Heart left ventricle (tissue), 16 donors: ENCODE data around the gene AMZ2. TPM values are rescaled to one million over a fixed set of nuclear protein-coding genes. Genes with fewer than 3 reads are reported as not detected.
"Not testable (repeated sequence)": the region's sequence is repeated elsewhere in the genome, so short reads cannot be mapped to it uniquely, and the experiment has no call there.

Experiments used
- ATAC-seq, 4 donors: fragments of 200-7000 bp; cut with Tn5 transposase; one replicate each; pipeline ENCODE4 v1.9.1; 2020 to 2022; ENCODE audit warnings: moderate library complexity in 4 of 4, mild to moderate bottlenecking in 3 of 4, moderate number of reproducible peaks in 1 of 4
- DNase-seq, 5 donors: peaks; one replicate each; pipeline ENCODE4 v3.0.0-alpha.2; 2020
- H3K27ac ChIP-seq, 12 donors: fragments of 200-600 bp; sonication (generic) in 4 of 12; one replicate each; pipeline versions ENCODE4 v1.5.0 to v1.8.0; 2016 to 2022; ENCODE audit warnings: mild to moderate bottlenecking in 2 of 12
- H3K27me3 ChIP-seq, 9 donors: fragments of 200-600 bp; sonication (generic) in 2 of 9; one replicate each; pipeline versions ENCODE4 v1.5.1 to v1.8.0; 2016 to 2022; ENCODE audit warnings: mild to moderate bottlenecking in 3 of 9
- H3K36me3 ChIP-seq, 9 donors: fragments of 200-600 bp; sonication (generic) in 2 of 9; one replicate each; pipeline versions ENCODE4 v1.5.0 to v1.8.0; 2018 to 2022; ENCODE audit warnings: mild to moderate bottlenecking in 2 of 9
- H3K4me1 ChIP-seq, 12 donors: fragments of 200-600 bp; sonication (generic) in 4 of 12; one replicate each; pipeline versions ENCODE4 v1.5.0 to v1.8.0; 2016 to 2022; ENCODE audit warnings: mild to moderate bottlenecking in 3 of 12
- H3K4me3 ChIP-seq, 12 donors: fragments of 200-600 bp; sonication (generic) in 4 of 12; one replicate each; pipeline versions ENCODE4 v1.5.0 to v1.8.0; 2017 to 2022; ENCODE audit warnings: mild to moderate bottlenecking in 9 of 12, moderate library complexity in 4 of 12
- H3K9me3 ChIP-seq, 12 donors: fragments of 200-600 bp; sonication (generic) in 4 of 12; one replicate each; pipeline versions ENCODE4 v1.5.0 to v1.8.0; 2016 to 2022; ENCODE audit warnings: mild to moderate bottlenecking in 1 of 12
- CTCF ChIP-seq, 12 donors: fragments of 200-600 bp; sonication (generic) in 4 of 12; IDR thresholded peaks; one replicate each; pipeline versions ENCODE4 v1.5.0 to v1.8.0; 2018 to 2022; ENCODE audit warnings: antibody characterized with exemption in 12 of 12, mild to moderate bottlenecking in 5 of 12
- POLR2A ChIP-seq, 2 donors: fragments of 450-650 bp; IDR thresholded peaks; one replicate each; pipeline ENCODE4 v1.6.1; 2017; ENCODE audit warnings: antibody characterized with exemption in 2 of 2, mild to moderate bottlenecking in 2 of 2, moderate library complexity in 2 of 2
- WGBS, 4 donors: extraction: QIAGEN DNeasy Blood & Tissue Kit in 2 of 4; methylation state at CpG; one replicate each; pipeline versions ENCODE4 v1.1.5 to v1.1.7; 2013 to 2018; 5-methylcytosine and 5-hydroxymethylcytosine counted together
- intact Hi-C, 10 donors: fragments of 100-400 bp; cut with DNase I; formaldehyde crosslinking; loops; one replicate each; pipeline versions ENCODE4 v1.11.1 to v1.14.2; 2022
- polyA plus RNA-seq, 2 donors: library from polyadenylated mRNA; stranded (reverse); fragments of 200-250 nt; gene quantifications; one replicate each; pipeline ENCODE4 v1.2.3, GENCODE V29; 2013
- total RNA-seq, 9 donors: library from RNA; depleted of rRNA in 2 of 9; stranded (reverse); fragments of >200 nt in 2 of 9; fragmentation: NEBNext Ultra II Directional in 3 of 9; extraction: Animal tissue kit (Norgen Biotek cat#: 25700) in 3 of 9; gene quantifications; one replicate each; pipeline versions ENCODE4 v1.1.0 to v1.2.4, GENCODE V29; 2016 to 2023
- donor health status: ischemic (EF 13 %, LVEDD 7.1; RV severe dilation, severe dysfunction).
- donor health status: healthy with polysubstance abuse.
- donor health status: DM: no; HTN: yes; CAD: no.
- donor health status: DM: no; HTN: no; CAD: no.
- donor health status: ischemic (EF 25% LVEDD 6.9; RV normal size, moderate dysfunction).
- donor health status: ischemic (EF 25% LVEDD 5.7; RV mildly dilated, moderate dysfunction).
- donor health status: healthy.
- donor health status: DM: yes; HTN: yes; CAD: no.
- donor health status: ischemic (EF 35%, LVEDD 5.7; RV mildly dilated, moderate dysfunction).
- donor health status: nonischemic (EF 11% LVEDD 7.7; RV severe dilation, severe dysfunction).
- donor health status: DM: yes; HTN: yes; CAD: no.
- donor health status: PGD.
- donor health status: ischemic (EF 29% LVEDD 5.4; RV normal size, mild dysfunction).
- donor health status: nonischemic (EF 23%, LVEDD 6.1; RV moderate dilation, normal function).

The AMZ2 gene
- total and polyA plus RNA-seq, 11 donors: 52.9 to 141 (median 89.1) TPM

- no peak for DNase-seq
- Histone ChIP-seq H3K27ac (peak overlapping the region in 8 of 12 donors; percentile 91 to 99 (median 98)), H3K36me3 (peaks cover 0 to 43% (median 25%) of the 10 kb centered on the region in 9 donors), H3K27me3 (no peaks in the 10 kb centered on the region), H3K9me3 (no peaks in the 10 kb centered on the region), H3K4me1 (peaks cover 0 to 26% (median 13%) of the 10 kb centered on the region in 12 donors), H3K4me3 (peak overlapping the region in 1 of 12 donors; percentile 92)
- TF ChIP-seq CTCF (IDR thresholded peaks at IDR 0.05) (no peak), POLR2A (IDR thresholded peaks at IDR 0.05) (no peak)
- 67 to 74% (median 70%) methylated on average over 7 of the region's 7 CpGs for whole genome bisulfite sequencing, 4 donors
- ATAC-seq: no peak
- intact Hi-C loops: loop anchor here in 4 of 10 donors (5.0 kb wide), 3 partner anchors 42 to 263 kb away; partner anchors contain the start of gene PRKAR1A (in 1 of the 4)
Measured at GRCh38 chr17:68249354-68249765, 1.5 kb downstream of the AMZ2 start.

- intact Hi-C loops: loop anchor here in 1 of 10 donors (10.0 kb wide), 1 partner anchor 511 kb away; no protein-coding TSS in a partner anchor
- Histone ChIP-seq H3K36me3 (peaks cover 0 to 75% (median 55%) of the 10 kb centered on the region in 9 donors), H3K27ac (peak overlapping the region in 1 of 12 donors; percentile 71)
Measured at GRCh38 chr17:68253426-68253825, 5.6 kb downstream of the AMZ2 start.

GRCh38 chr17:68255151-68255550, 7.3 kb downstream of the AMZ2 start:
- WGBS, 4 donors: 80 to 88% (median 84%) methylated on average over 4 of the region's 4 CpGs
- no peak for ATAC-seq
- H3K27ac ChIP-seq: peak overlapping the region in 1 of 12 donors; percentile 64
- no peak for DNase-seq
- H3K9me3 ChIP-seq: no peaks in the 10 kb centered on the region
- intact Hi-C loops: loop anchor here in 1 of 10 donors (10.0 kb wide), 1 partner anchor 510 kb away; no protein-coding TSS in a partner anchor
- H3K4me3 ChIP-seq: no peak overlapping the region
- H3K4me1 ChIP-seq: peaks cover 0 to 54% (median 10%) of the 10 kb centered on the region in 12 donors
- H3K36me3 ChIP-seq: peaks cover 0 to 74% (median 52%) of the 10 kb centered on the region in 9 donors
- H3K27me3 ChIP-seq: no peaks in the 10 kb centered on the region
- no peak for TF ChIP-seq CTCF (IDR thresholded peaks at IDR 0.05)

More at GRCh38 chr17:68253426-68253825, 5.6 kb downstream of the AMZ2 start:
- H3K4me1 ChIP-seq: peaks cover 0 to 59% (median 11%) of the 10 kb centered on the region in 12 donors
- not testable (repeated sequence) for ATAC-seq, DNase-seq, H3K4me3 ChIP-seq, H3K27me3 ChIP-seq, H3K9me3 ChIP-seq
- WGBS, 4 donors: 79 to 88% (median 84%) methylated on average over 7 of the region's 7 CpGs

- WGBS, 4 donors: 79 to 85% (median 81%) methylated on average over 5 of the region's 5 CpGs
- H3K27ac ChIP-seq: peak overlapping the region in 1 of 12 donors; percentile 64
- peaks cover 0 to 67% (median 44%) of the 10 kb centered on the region in 9 donors for H3K36me3 ChIP-seq
- intact Hi-C loops: loop anchor here in 1 of 10 donors (10.0 kb wide), 1 partner anchor 509 kb away; no protein-coding TSS in a partner anchor
- no peaks in the 10 kb centered on the region for H3K27me3 ChIP-seq
- peaks cover 0 to 51% (median 10%) of the 10 kb centered on the region in 12 donors for H3K4me1 ChIP-seq
- no peak for ATAC-seq
- H3K4me3 ChIP-seq: no peak overlapping the region
- no peak for DNase-seq
- TF ChIP-seq POLR2A (IDR thresholded peaks at IDR 0.05) (no peak), CTCF (IDR thresholded peaks at IDR 0.05) (no peak)
- H3K9me3 ChIP-seq: no peaks in the 10 kb centered on the region
Measured at GRCh38 chr17:68255731-68256538, 8.1 kb downstream of the AMZ2 start.

- not testable (repeated sequence) for H3K27me3 ChIP-seq, ATAC-seq, DNase-seq, H3K9me3 ChIP-seq, H3K4me3 ChIP-seq
- Histone ChIP-seq H3K27ac (peak overlapping the region in 1 of 12 donors; percentile 64), H3K36me3 (peaks cover 0 to 59% (median 37%) of the 10 kb centered on the region in 9 donors), H3K4me1 (peaks cover 0 to 51% (median 10%) of the 10 kb centered on the region in 12 donors)
- intact Hi-C loops: loop anchor here in 1 of 10 donors (10.0 kb wide), 1 partner anchor 508 kb away; no protein-coding TSS in a partner anchor
- 82 to 87% (median 85%) methylated on average over 5 of the region's 5 CpGs for WGBS, 4 donors
Measured at GRCh38 chr17:68256701-68257100, 8.9 kb downstream of the AMZ2 start.
